Esophagus (tissue), 2 donors: ENCODE measurements around the gene GK. TPM values are rescaled to one million over a fixed set of nuclear protein-coding genes. Genes with fewer than 3 reads are reported as not detected.

Experiments
- H3K27ac ChIP-seq, 2 donors: one replicate each; pipeline ENCODE4 v1.5.1; 2013; ENCODE audit warnings: low read depth in 2 of 2, mild to moderate bottlenecking in 2 of 2, inconsistent platforms in 1 of 2, low read length in 1 of 2, moderate library complexity in 1 of 2
- H3K27me3 ChIP-seq, 2 donors: one replicate each; pipeline ENCODE4 v1.6.1; 2013; ENCODE audit warnings: low read length in 2 of 2, control low read depth in 1 of 2, mild to moderate bottlenecking in 1 of 2; ENCODE audit not compliant: insufficient read depth in 2 of 2, control insufficient read depth in 1 of 2
- H3K36me3 ChIP-seq, 2 donors: one replicate each; pipeline ENCODE4 v1.6.1; 2013; ENCODE audit warnings: low read length in 1 of 2; ENCODE audit not compliant: control insufficient read depth in 2 of 2, insufficient read depth in 2 of 2
- H3K4me1 ChIP-seq, 2 donors: one replicate each; pipeline ENCODE4 v1.6.1; 2013; ENCODE audit warnings: low read length in 1 of 2; ENCODE audit not compliant: control insufficient read depth in 2 of 2, insufficient read depth in 2 of 2
- H3K4me3 ChIP-seq, 2 donors: one replicate each; pipeline ENCODE4 v1.5.1; 2013; ENCODE audit warnings: low read length in 2 of 2, mild to moderate bottlenecking in 2 of 2, low read depth in 1 of 2, moderate library complexity in 1 of 2
- H3K9me3 ChIP-seq, 2 donors: one replicate each; pipeline ENCODE4 v1.6.1; 2013; ENCODE audit warnings: mild to moderate bottlenecking in 2 of 2, low read depth in 1 of 2, low read length in 1 of 2, moderate library complexity in 1 of 2; ENCODE audit not compliant: control insufficient read depth in 2 of 2, insufficient read depth in 1 of 2
- WGBS, 2 donors: extraction: QIAGEN DNeasy Blood & Tissue Kit; methylation state at CpG; one replicate each; pipeline ENCODE4 v1.1.7; 2013; 5-methylcytosine and 5-hydroxymethylcytosine counted together
- polyA plus RNA-seq, 2 donors: library from polyadenylated mRNA; stranded (reverse); fragments of 200-250 nt; gene quantifications; one replicate each; pipeline ENCODE4 v1.2.3, GENCODE V29; 2013
- donor health status: healthy with polysubstance abuse.
- donor health status: Bipolar disorder and iron deficiency.

The GK gene
- 1 to 10 TPM; 3.4 to 6.9 TPM for polyA plus RNA-seq

- Histone ChIP-seq H3K27me3 (no peaks in the 10 kb centered on the region), H3K36me3 (no peaks in the 10 kb centered on the region), H3K4me3 (peak within 1 kb of the TSS; percentile 52 to 66), H3K27ac (peak within 1 kb of the TSS; percentile 79 to 91), H3K9me3 (no peaks in the 10 kb centered on the region), H3K4me1 (peaks cover 0 to 2% of the 10 kb centered on the region in 2 donors)
- 1 to 43% methylated on average over 29 to 53 of the region's 53 CpGs for WGBS, 2 donors
Measured at GRCh38 chrX:30653415-30654131, at the start of gene GK. GK (plus strand) TSS chrX:30653423; CDS start chrX:30653538, 115 bp downstream.

- Histone ChIP-seq H3K27ac (peak overlapping the region in 1 of 2 donors; percentile 68), H3K27me3 (no peaks in the 10 kb centered on the region), H3K36me3 (no peaks in the 10 kb centered on the region), H3K4me3 (no peak overlapping the region), H3K9me3 (no peaks in the 10 kb centered on the region), H3K4me1 (no peaks in the 10 kb centered on the region)
- 24 to 38% methylated on average over 1 of the region's 1 CpG for WGBS, 2 donors
Measured at GRCh38 chrX:30607155-30607554, 46.1 kb upstream of the GK start.

GRCh38 chrX:30610026-30610425, 43.2 kb upstream of the GK start:
- H3K27ac ChIP-seq, result no peak overlapping the region
- WGBS, 2 donors, result 37 to 41% methylated on average over 2 of the region's 2 CpGs
- H3K36me3 ChIP-seq, result no peaks in the 10 kb centered on the region
- H3K4me3 ChIP-seq, result no peak overlapping the region
- H3K4me1 ChIP-seq, result no peaks in the 10 kb centered on the region
- H3K9me3 ChIP-seq, result no peaks in the 10 kb centered on the region
- no peaks in the 10 kb centered on the region for H3K27me3 ChIP-seq

- H3K4me3 ChIP-seq, result no peak overlapping the region
- no peaks in the 10 kb centered on the region for H3K27me3 ChIP-seq
- H3K4me1 ChIP-seq, result no peaks in the 10 kb centered on the region
- H3K27ac ChIP-seq, result no peak overlapping the region
- no peaks in the 10 kb centered on the region for H3K36me3 ChIP-seq
- no peaks in the 10 kb centered on the region for H3K9me3 ChIP-seq
- WGBS, 2 donors, result 67 to 85% methylated on average over 6 of the region's 6 CpGs
Measured at GRCh38 chrX:30612250-30612655, 41.0 kb upstream of the GK start.

- 56 to 85% methylated on average over 5 of the region's 5 CpGs for WGBS, 2 donors
- Histone ChIP-seq H3K36me3 (no peaks in the 10 kb centered on the region), H3K9me3 (no peaks in the 10 kb centered on the region), H3K27ac (no peak overlapping the region), H3K4me1 (no peaks in the 10 kb centered on the region), H3K27me3 (no peaks in the 10 kb centered on the region), H3K4me3 (no peak overlapping the region)
Measured at GRCh38 chrX:30613721-30614120, 39.5 kb upstream of the GK start.

GRCh38 chrX:30615229-30615628, 38.0 kb upstream of the GK start:
- 53 to 66% methylated on average over 4 of the region's 4 CpGs for WGBS, 2 donors
- H3K27me3 ChIP-seq, result no peaks in the 10 kb centered on the region
- no peaks in the 10 kb centered on the region for H3K36me3 ChIP-seq
- no peak overlapping the region for H3K4me3 ChIP-seq
- H3K27ac ChIP-seq, result no peak overlapping the region
- no peaks in the 10 kb centered on the region for H3K9me3 ChIP-seq
- no peaks in the 10 kb centered on the region for H3K4me1 ChIP-seq

- Histone ChIP-seq H3K27ac (no peak overlapping the region), H3K27me3 (no peaks in the 10 kb centered on the region)
- 80 to 83% methylated on average over 7 of the region's 7 CpGs for WGBS, 2 donors
Measured at GRCh38 chrX:30618160-30618765, 35.0 kb upstream of the GK start.

GRCh38 chrX:30620125-30620524, 33.1 kb upstream of the GK start:
- 88 to 98% methylated on average over 3 of the region's 3 CpGs for WGBS, 2 donors
- no peaks in the 10 kb centered on the region for H3K36me3 ChIP-seq
- H3K27me3 ChIP-seq, result no peaks in the 10 kb centered on the region
- H3K9me3 ChIP-seq, result no peaks in the 10 kb centered on the region
- H3K4me1 ChIP-seq, result no peaks in the 10 kb centered on the region
- H3K27ac ChIP-seq, result no peak overlapping the region
- H3K4me3 ChIP-seq, result no peak overlapping the region

More at GRCh38 chrX:30618160-30618765, 35.0 kb upstream of the GK start:
- Histone ChIP-seq H3K36me3 (no peaks in the 10 kb centered on the region), H3K4me1 (no peaks in the 10 kb centered on the region), H3K4me3 (no peak overlapping the region), H3K9me3 (no peaks in the 10 kb centered on the region)

GRCh38 chrX:30620980-30621618, 32.1 kb upstream of the GK start:
- no peak overlapping the region for H3K27ac ChIP-seq

More at GRCh38 chrX:30620980-30621618, 32.1 kb upstream of the GK start:
- Histone ChIP-seq H3K9me3 (no peaks in the 10 kb centered on the region), H3K27me3 (no peaks in the 10 kb centered on the region), H3K36me3 (no peaks in the 10 kb centered on the region), H3K4me1 (no peaks in the 10 kb centered on the region), H3K4me3 (no peak overlapping the region)
- WGBS, 2 donors, result 23 to 47% methylated on average over 2 of the region's 2 CpGs
